Heart left ventricle (tissue), 16 donors: ENCODE results near the gene MGAT4B. TPM values are rescaled to one million over a fixed set of nuclear protein-coding genes. Genes with fewer than 3 reads are reported as not detected.

Experiments
- ATAC-seq, 4 donors: fragments of 200-7000 bp; cut with Tn5 transposase; one replicate each; pipeline ENCODE4 v1.9.1; 2020 to 2022; ENCODE audit warnings: moderate library complexity in 4 of 4, mild to moderate bottlenecking in 3 of 4, moderate number of reproducible peaks in 1 of 4
- DNase-seq, 5 donors: peaks; one replicate each; pipeline ENCODE4 v3.0.0-alpha.2; 2020
- H3K27ac ChIP-seq, 12 donors: fragments of 200-600 bp; sonication (generic) in 4 of 12; one replicate each; pipeline versions ENCODE4 v1.5.0 to v1.8.0; 2016 to 2022; ENCODE audit warnings: mild to moderate bottlenecking in 2 of 12
- H3K27me3 ChIP-seq, 9 donors: fragments of 200-600 bp; sonication (generic) in 2 of 9; one replicate each; pipeline versions ENCODE4 v1.5.1 to v1.8.0; 2016 to 2022; ENCODE audit warnings: mild to moderate bottlenecking in 3 of 9
- H3K36me3 ChIP-seq, 9 donors: fragments of 200-600 bp; sonication (generic) in 2 of 9; one replicate each; pipeline versions ENCODE4 v1.5.0 to v1.8.0; 2018 to 2022; ENCODE audit warnings: mild to moderate bottlenecking in 2 of 9
- H3K4me1 ChIP-seq, 12 donors: fragments of 200-600 bp; sonication (generic) in 4 of 12; one replicate each; pipeline versions ENCODE4 v1.5.0 to v1.8.0; 2016 to 2022; ENCODE audit warnings: mild to moderate bottlenecking in 3 of 12
- H3K4me3 ChIP-seq, 12 donors: fragments of 200-600 bp; sonication (generic) in 4 of 12; one replicate each; pipeline versions ENCODE4 v1.5.0 to v1.8.0; 2017 to 2022; ENCODE audit warnings: mild to moderate bottlenecking in 9 of 12, moderate library complexity in 4 of 12
- H3K9me3 ChIP-seq, 12 donors: fragments of 200-600 bp; sonication (generic) in 4 of 12; one replicate each; pipeline versions ENCODE4 v1.5.0 to v1.8.0; 2016 to 2022; ENCODE audit warnings: mild to moderate bottlenecking in 1 of 12
- POLR2A ChIP-seq, 2 donors: fragments of 450-650 bp; IDR thresholded peaks; one replicate each; pipeline ENCODE4 v1.6.1; 2017; ENCODE audit warnings: antibody characterized with exemption in 2 of 2, mild to moderate bottlenecking in 2 of 2, moderate library complexity in 2 of 2
- WGBS, 4 donors: extraction: QIAGEN DNeasy Blood & Tissue Kit in 2 of 4; methylation state at CpG; one replicate each; pipeline versions ENCODE4 v1.1.5 to v1.1.7; 2013 to 2018; 5-methylcytosine and 5-hydroxymethylcytosine counted together
- intact Hi-C, 10 donors: fragments of 100-400 bp; cut with DNase I; formaldehyde crosslinking; loops; one replicate each; pipeline versions ENCODE4 v1.11.1 to v1.14.2; 2022
- polyA plus RNA-seq, 2 donors: library from polyadenylated mRNA; stranded (reverse); fragments of 200-250 nt; gene quantifications; one replicate each; pipeline ENCODE4 v1.2.3, GENCODE V29; 2013
- total RNA-seq, 9 donors: library from RNA; depleted of rRNA in 2 of 9; stranded (reverse); fragments of >200 nt in 2 of 9; fragmentation: NEBNext Ultra II Directional in 3 of 9; extraction: Animal tissue kit (Norgen Biotek cat#: 25700) in 3 of 9; gene quantifications; one replicate each; pipeline versions ENCODE4 v1.1.0 to v1.2.4, GENCODE V29; 2016 to 2023
- TF ChIP-seq, protein P1 (sequence below), 12 donors: fragments of 200-600 bp; sonication (generic) in 4 of 12; IDR thresholded peaks; one replicate each; pipeline versions ENCODE4 v1.5.0 to v1.8.0; 2018 to 2022; ENCODE audit warnings: antibody characterized with exemption in 12 of 12, mild to moderate bottlenecking in 5 of 12
- donor health status: ischemic (EF 13 %, LVEDD 7.1; RV severe dilation, severe dysfunction).
- donor health status: healthy with polysubstance abuse.
- donor health status: DM: no; HTN: yes; CAD: no.
- donor health status: DM: no; HTN: no; CAD: no.
- donor health status: ischemic (EF 25% LVEDD 6.9; RV normal size, moderate dysfunction).
- donor health status: ischemic (EF 25% LVEDD 5.7; RV mildly dilated, moderate dysfunction).
- donor health status: healthy.
- donor health status: DM: yes; HTN: yes; CAD: no.
- donor health status: ischemic (EF 35%, LVEDD 5.7; RV mildly dilated, moderate dysfunction).
- donor health status: nonischemic (EF 11% LVEDD 7.7; RV severe dilation, severe dysfunction).
- donor health status: DM: yes; HTN: yes; CAD: no.
- donor health status: PGD.
- donor health status: ischemic (EF 29% LVEDD 5.4; RV normal size, mild dysfunction).
- donor health status: nonischemic (EF 23%, LVEDD 6.1; RV moderate dilation, normal function).

MGAT4B gene
- total and polyA plus RNA-seq, 11 donors: 49.6 to 209 (median 105) TPM

DNA sequence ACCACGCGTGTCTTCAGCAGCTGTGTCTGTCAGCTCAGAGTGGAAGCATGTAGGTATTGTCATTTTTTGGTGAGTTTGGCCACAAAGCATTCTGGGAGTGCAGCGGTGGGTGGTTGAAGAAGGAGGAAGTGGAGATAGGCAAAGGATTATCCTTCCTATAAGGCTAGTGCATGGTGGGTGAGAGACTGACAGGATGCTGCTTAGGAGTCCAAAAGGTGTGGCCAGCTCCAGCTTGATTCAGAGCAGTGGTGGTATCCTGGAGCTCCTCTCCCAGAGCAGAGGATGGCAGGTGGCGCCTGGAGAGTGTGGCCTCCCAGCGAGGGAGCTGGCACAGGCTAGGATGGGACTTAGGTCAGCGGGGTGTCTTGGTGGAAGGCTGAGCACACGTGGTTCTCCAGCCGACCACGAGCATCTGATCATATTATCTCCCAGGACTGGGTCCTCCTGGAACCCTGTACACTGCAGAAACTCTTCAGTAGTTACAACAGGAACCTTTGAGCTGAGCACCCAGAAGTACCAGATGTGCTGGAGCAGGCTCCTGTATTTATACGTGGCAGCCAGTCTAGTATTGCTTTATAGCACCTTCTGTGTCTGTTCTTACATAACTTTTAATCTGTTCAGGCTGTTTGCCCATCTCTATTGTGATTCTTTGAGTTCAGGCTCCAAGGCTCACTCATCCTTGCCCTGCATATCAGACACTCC is 44.4 kb downstream of the MGAT4B start:
- WGBS, 4 donors: 30 to 47% (median 35%) methylated on average over 8 to 10 of the region's 10 CpGs
- DNase-seq (no peak), ATAC-seq (peak in 2 of 4 donors; percentile 12 to 18)
- H3K4me1 ChIP-seq: peaks cover 0 to 97% (median 67%) of the 10 kb centered on the region in 12 donors
- H3K27me3 ChIP-seq: no peaks in the 10 kb centered on the region
- intact Hi-C loops: loop anchor here in 8 of 10 donors (2.0 to 10.0 kb wide), 7 partner anchors 33 to 145 kb away; partner anchors contain the start of genes TBC1D9B (in 4 of the 8) and MRNIP (in 1 of the 8)
- H3K9me3 ChIP-seq: no peaks in the 10 kb centered on the region
- TF ChIP-seq POLR2A (IDR thresholded peaks at IDR 0.05): no peak
- TF ChIP-seq, protein P1, sequence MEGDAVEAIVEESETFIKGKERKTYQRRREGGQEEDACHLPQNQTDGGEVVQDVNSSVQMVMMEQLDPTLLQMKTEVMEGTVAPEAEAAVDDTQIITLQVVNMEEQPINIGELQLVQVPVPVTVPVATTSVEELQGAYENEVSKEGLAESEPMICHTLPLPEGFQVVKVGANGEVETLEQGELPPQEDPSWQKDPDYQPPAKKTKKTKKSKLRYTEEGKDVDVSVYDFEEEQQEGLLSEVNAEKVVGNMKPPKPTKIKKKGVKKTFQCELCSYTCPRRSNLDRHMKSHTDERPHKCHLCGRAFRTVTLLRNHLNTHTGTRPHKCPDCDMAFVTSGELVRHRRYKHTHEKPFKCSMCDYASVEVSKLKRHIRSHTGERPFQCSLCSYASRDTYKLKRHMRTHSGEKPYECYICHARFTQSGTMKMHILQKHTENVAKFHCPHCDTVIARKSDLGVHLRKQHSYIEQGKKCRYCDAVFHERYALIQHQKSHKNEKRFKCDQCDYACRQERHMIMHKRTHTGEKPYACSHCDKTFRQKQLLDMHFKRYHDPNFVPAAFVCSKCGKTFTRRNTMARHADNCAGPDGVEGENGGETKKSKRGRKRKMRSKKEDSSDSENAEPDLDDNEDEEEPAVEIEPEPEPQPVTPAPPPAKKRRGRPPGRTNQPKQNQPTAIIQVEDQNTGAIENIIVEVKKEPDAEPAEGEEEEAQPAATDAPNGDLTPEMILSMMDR (IDR thresholded peaks at IDR 0.05): no peak
- peaks cover 0 to 21% (median 19%) of the 10 kb centered on the region in 9 donors for H3K36me3 ChIP-seq
- H3K4me3 ChIP-seq: no peak overlapping the region
- H3K27ac ChIP-seq: peak overlapping the region in 3 of 12 donors; percentile 16 to 51 (median 35)

DNA sequence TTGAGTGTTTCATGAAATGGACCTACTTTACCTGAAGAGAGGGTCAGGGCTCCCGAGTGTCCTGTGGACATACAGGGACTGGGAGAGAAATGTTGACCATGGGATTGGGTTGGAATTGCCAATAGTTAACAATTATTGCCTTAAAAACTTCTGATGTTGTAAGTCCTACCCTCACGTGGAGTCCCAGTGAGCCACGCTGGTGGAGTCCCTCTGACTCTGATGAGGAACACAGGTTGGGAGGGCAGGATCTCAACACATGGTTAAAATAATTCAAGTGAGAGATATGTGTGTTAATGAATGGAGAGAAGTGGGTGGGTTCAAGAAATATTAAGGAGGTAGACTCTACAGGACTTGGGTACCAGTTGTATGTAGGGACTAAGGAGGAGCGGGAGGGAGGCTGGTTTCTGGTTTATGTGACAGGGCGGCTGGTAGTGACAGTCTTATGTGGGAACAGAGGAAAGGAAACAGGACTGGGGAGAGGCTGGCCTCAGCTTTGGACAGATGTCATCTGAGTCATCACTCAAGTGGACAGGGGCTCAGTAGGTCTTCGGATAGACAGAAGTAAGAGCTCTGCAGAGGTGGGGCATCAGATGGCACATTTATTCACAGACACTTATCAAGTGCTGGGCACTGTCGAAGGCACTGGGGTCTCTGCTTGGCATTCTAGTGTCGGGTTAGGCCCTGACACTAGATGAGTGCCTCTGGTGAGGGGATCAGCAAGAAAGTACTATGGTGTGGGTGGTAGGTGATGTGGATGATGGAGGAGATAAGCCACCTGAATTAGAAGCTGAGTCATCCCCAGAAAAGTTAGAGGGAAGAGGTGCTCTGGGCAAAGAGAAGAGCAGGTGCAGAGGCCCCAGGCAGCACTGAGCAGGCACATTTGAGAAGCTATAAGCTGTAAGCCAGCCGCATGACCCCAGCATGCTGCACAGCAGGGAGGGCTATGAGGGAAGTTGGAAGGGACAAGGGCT is 46.8 kb downstream of the MGAT4B start:
- peak overlapping the region in 3 of 12 donors; percentile 4 to 45 (median 7) for H3K27ac ChIP-seq
- intact Hi-C loops: loop anchor here in 6 of 10 donors (5.0 to 10.0 kb wide), 4 partner anchors 37 to 147 kb away; partner anchors contain the start of genes TBC1D9B (in 3 of the 6) and MRNIP (in 1 of the 6)
- ATAC-seq: peak in 2 of 4 donors; percentile 45 to 66

DNA sequence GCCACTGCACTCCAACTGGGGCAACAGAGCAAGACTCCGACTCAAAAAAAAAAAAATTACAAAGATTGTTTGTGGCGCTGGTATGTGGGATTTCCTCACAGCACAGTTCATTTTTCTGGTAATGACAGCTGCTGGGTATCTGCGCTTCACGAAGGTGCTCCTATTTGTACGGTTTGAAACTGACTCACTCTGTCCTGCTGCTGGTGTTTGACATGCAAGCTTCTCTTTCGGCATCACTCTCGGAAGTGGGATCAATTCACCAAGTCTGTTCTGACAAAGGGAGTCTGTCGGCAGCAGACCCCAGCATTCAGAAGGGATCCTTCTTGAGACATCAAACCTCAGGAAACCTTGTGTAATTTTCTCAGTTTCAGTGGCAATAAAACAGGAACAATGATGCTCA is 47.7 kb downstream of the MGAT4B start:
- H3K27me3 ChIP-seq: no peaks in the 10 kb centered on the region
- no peak for ATAC-seq
- TF ChIP-seq, protein P1 (IDR thresholded peaks at IDR 0.05): no peak
- no peak for TF ChIP-seq POLR2A (IDR thresholded peaks at IDR 0.05)
- WGBS, 4 donors: 88 to 90% (median 88%) methylated on average over 8 of the region's 8 CpGs
- intact Hi-C loops: no loop called here
- H3K27ac ChIP-seq: peak overlapping the region in 1 of 12 donors; percentile 45
- H3K9me3 ChIP-seq: no peaks in the 10 kb centered on the region
- no peak for DNase-seq
- no peak overlapping the region for H3K4me3 ChIP-seq
- H3K36me3 ChIP-seq: no peaks in the 10 kb centered on the region
- H3K4me1 ChIP-seq: peaks cover 0 to 87% (median 61%) of the 10 kb centered on the region in 12 donors

More for the DNA sequence above, 46.8 kb downstream of the MGAT4B start:
- H3K9me3 ChIP-seq: no peaks in the 10 kb centered on the region
- no peak for TF ChIP-seq POLR2A (IDR thresholded peaks at IDR 0.05)
- TF ChIP-seq, protein P1 (IDR thresholded peaks at IDR 0.05): no peak
- H3K4me3 ChIP-seq: no peak overlapping the region
- H3K27me3 ChIP-seq: no peaks in the 10 kb centered on the region
- no peaks in the 10 kb centered on the region for H3K36me3 ChIP-seq
- WGBS, 4 donors: 78 to 82% (median 81%) methylated on average over 9 of the region's 9 CpGs
- H3K4me1 ChIP-seq: peaks cover 0 to 89% (median 58%) of the 10 kb centered on the region in 12 donors
- DNase-seq: no peak
